HS-5 (cell line): Measurements from ENCODE around the gene ZNF688.
"Not testable (repeated sequence)": the region's sequence is repeated elsewhere in the genome, so short reads cannot be mapped to it uniquely, and the experiment has no call there.

Experiments used
- DNase-seq: peaks from one replicate; pipeline ENCODE4 v3.0.0-alpha.2; 2012; ENCODE audit warnings: low read depth

Gene ZNF688

GRCh38 chr16:30533748-30534367 lies 37.7 kb downstream of the ZNF688 start:
- DNase-seq = no peak

DNA sequence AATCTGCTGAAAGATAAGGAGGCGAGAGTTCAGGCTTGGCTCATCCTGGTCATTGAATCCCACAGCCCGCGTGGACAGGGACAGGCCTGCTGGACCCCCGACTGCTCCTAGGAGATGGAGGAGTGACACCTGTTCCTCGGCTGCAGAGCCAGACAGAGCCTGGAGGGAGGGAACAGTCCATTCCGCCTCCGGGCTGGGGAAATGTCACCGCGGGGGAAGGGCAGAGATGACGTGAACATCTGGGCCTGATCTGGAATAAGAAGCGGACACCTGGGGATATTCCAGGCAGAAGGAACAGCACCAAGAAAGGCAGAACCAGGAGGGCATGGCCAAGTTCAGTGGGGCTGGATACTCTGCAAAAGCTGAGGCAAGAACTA lies 38.4 kb downstream of the ZNF688 start:
- no peak for DNase-seq

DNA sequence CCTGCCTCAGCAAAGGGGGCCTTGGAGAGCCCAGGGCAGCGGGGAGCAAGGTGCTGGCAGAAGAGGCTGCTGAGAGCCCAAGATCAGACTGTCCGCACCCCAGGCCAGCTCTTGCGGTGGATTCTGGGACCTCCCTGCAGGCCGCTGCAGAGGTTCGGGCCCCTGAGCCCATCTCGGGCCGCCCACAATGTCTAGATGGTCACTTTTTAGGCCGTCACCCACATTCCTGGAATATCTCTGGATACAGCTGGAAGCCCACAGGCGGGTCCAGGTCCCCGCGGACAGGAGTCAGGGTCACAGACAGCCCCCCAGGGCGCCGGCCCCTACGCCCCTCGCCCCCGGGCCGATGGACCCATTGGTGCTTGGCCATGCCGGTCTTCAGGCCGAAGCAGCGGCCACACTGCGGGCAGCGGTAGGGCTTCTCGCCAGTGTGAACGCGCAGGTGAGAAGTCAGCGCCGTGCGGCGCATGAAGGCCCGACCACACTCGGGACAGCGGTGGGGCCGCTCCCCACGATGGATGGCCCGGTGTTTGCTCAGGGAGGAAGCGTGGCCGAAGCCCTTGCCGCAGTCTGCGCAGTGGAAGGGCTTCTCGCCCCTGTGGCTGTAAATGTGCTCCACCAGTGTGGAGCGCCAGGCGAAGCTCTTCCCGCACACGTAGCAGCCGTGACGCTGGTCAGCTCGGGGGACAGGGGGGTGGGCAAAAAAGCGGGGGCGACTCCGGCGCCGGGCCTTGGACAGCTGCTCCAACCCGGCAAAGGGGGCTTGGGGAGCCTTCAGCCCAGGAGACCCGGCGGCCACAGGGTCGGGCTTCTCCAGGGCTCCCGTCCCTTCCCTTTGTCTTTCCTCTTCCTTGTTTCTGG lies 39.0 kb downstream of the ZNF688 start:
- DNase-seq = no peak

DNA sequence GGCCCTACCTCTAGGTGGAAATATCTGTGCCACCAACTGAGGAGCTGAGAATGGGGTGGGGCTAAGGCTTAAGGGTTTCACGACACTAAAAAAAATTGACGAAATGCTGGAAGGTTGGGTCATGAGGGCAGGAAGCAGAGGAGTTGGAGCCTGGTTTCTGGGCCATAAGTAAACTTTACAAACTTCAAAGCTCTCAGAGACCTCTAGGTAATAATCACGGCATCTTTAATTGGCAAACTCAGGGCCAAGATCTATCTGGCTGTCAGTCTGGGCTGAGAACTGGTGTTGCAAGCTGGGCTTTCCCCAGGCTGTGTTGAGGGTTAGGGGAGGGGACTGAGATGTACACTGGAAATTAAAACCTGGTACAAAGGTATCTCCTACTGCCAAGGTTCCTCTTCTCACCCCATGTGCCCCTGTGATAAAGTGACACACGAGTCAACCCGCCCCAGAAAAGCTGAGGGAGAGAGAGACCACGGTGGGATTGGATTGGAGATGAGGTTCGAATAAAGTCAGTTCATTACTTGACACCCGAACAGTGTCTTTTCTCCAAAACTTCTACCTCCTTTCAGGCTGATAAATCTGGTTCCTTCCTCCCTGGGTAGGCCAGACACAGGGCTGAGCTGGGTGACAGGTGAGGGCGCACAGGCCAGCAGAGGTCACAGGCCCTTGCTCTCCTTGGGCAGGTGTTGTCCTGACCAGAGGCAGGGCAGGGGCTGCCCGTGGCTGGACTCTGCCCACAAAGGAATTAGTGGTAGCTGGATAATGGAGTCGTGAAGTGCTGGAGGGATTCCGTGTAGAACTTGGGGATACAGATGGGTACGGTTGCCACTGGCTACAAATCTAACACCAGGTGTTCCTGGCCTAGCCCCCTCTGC lies 41.1 kb downstream of the ZNF688 start:
- DNase-seq = no peak

DNA sequence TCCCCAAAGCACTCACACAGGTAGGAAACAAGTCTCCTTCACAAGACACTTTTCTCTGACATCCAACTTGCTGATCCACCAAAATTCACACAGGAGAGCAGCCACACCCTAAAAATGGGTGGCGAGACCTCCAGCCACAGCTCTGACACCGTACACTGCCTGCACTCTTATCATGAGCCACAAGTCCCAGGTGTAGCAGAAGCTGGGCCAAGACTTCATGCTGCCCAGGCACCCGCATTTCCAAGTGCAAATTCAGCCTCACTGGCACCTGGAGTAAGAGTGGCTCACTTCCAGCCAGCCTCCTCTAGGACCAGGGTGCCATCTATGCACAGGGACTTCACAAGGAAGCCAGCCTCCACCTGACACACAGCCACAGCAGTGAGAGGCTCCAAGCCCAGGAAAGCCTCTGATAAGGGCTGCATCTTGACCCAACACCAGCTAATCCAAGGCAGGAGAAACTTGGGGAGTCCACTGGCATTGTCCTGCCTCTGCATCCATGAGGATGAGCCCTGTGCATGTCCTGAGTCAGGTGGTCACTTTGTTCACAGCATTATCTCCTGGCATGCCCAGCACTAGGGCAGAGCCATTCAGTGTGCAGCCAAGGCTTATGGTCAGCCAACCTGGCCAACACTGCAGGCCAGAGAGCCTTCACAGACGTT lies 42.6 kb downstream of the ZNF688 start:
- DNase-seq = no peak

- DNase-seq = no peak
Observed at GRCh38 chr16:30527635-30528178, 43.8 kb downstream of the ZNF688 start.

GRCh38 chr16:30526823-30527634 lies 44.5 kb downstream of the ZNF688 start:
- DNase-seq = peak; percentile 86

- no peak for DNase-seq
Observed at GRCh38 chr16:30526137-30526822, 45.2 kb downstream of the ZNF688 start, which contains the start of gene ZNF768. TSS of gene ZNF768 (minus strand) at chr16:30526566. CDS start at chr16:30526413, 153 bp downstream.

DNA sequence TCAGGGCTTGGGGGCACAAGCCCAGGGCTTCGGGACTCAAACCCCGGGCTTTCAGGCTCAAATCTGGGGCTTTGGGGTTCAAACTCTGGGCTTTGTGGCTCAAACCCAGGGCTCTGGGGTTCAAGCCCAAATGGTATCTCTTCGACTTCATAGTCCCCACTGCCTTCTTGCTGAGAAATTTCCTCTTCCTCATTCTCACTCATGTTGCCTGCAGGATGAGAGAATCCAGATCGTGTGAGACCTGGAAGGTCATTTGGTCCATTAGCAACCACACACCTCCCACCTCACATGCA lies 45.7 kb downstream of the ZNF688 start:
- no peak for DNase-seq

DNA sequence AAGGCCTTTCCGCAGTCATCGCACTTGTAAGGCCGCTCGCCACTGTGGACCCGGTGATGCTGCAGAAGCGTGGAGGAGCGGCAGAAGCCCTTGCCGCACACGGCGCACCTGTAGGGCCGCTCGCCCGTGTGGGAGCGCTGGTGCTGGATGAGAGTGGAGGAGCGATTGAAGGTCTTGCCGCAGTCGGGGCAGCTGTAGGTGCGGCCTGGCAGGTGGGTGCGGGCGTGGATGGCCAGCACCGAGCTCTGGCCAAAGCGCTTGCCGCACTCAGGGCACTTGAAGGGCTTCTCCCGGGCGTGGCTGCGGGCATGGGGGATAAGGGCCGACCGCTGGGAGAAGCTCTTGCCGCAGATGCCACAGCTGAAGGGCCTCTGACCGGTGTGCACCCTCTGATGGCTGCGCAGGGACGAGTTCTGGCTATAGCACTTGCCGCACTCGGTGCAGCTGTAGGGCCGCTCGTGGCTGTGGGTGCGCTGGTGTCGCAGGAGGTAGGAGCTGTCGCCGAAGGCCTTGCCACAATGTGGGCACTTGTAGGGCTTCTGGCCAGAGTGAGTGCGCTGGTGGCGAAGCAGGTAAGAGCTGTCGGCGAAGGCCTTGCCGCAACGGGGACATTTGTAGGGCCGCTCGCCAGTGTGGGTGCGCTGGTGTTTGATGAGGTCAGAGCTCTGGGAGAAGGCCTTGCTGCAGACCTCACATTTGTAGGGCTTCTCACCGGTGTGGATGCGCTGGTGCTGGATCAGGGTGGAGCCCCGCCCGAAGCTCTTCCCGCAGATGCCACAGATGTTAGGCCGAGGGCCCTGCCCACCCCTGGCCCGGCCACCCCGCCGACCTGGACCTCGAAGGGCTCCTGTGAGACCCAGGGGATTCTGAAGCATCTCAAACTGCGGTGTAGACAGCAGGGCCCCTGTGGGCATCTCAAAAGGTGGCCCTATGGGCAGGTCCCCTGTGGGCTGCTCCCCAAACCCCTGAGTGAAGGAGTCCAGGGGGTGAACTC lies 46.6 kb downstream of the ZNF688 start:
- DNase-seq = no peak

- no peak for DNase-seq
Observed at GRCh38 chr16:30523768-30524574, 47.5 kb downstream of the ZNF688 start.

- not testable (repeated sequence) for DNase-seq
Observed at GRCh38 chr16:30522702-30523463, 48.6 kb downstream of the ZNF688 start.

- no peak for DNase-seq
Observed at GRCh38 chr16:30521873-30522641, 49.5 kb downstream of the ZNF688 start.

DNA sequence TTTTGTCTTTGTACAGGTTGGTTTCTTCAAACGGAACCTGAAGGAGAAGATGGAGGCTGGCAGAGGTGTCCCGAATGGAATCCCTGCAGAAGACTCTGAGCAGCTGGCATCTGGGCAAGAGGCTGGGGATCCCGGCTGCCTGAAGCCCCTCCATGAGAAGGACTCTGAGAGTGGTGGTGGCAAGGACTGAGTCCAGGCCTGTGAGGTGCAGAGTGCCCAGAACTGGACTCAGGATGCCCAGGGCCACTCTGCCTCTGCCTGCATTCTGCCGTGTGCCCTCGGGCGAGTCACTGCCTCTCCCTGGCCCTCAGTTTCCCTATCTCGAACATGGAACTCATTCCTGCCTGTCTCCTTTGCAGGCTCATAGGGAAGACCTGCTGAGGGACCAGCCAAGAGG lies 50.0 kb downstream of the ZNF688 start:
- DNase-seq = no peak
